ENCODE measurements around the gene NEO1.
"Not testable (repeated sequence)": the region's sequence is repeated elsewhere in the genome, so short reads cannot be mapped to it uniquely, and the experiment has no call there.

The NEO1 gene

DNA sequence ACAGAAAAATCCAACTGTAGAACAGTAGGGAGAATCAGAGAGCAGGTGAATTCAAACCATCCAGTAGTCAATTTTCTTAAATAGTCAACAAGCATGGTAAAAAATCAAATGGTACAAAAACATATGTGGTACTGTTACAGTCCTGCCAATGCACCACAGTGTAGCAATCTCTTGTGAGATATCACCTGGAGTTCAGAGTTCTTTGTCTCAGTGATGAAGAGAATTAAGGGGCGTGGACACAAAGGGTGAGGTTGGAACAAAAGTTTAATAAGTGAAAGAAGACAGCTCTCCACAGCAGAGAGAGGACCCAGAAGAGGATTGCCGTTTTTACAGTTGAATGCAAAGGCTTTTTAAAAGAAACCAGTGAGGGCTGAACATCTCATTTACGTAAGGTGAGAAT is 113.2 kb downstream of the NEO1 start:
- TF ChIP-seq, protein P1, sequence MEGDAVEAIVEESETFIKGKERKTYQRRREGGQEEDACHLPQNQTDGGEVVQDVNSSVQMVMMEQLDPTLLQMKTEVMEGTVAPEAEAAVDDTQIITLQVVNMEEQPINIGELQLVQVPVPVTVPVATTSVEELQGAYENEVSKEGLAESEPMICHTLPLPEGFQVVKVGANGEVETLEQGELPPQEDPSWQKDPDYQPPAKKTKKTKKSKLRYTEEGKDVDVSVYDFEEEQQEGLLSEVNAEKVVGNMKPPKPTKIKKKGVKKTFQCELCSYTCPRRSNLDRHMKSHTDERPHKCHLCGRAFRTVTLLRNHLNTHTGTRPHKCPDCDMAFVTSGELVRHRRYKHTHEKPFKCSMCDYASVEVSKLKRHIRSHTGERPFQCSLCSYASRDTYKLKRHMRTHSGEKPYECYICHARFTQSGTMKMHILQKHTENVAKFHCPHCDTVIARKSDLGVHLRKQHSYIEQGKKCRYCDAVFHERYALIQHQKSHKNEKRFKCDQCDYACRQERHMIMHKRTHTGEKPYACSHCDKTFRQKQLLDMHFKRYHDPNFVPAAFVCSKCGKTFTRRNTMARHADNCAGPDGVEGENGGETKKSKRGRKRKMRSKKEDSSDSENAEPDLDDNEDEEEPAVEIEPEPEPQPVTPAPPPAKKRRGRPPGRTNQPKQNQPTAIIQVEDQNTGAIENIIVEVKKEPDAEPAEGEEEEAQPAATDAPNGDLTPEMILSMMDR (IDR thresholded peaks at IDR 0.05; ENCODE audit: low read depth, low read length, missing control alignments): no peak
- H3K4me3 ChIP-seq (replicated peaks; ENCODE audit: low read depth, low read length): no peak overlapping the region
- DNase-seq (ENCODE audit: extremely low read depth, low read depth): no peak

GRCh38 chr15:73165844-73166243 is 113.6 kb downstream of the NEO1 start:
- no peak overlapping the region for H3K4me3 ChIP-seq (replicated peaks; ENCODE audit: low read depth, low read length)
- DNase-seq (ENCODE audit: extremely low read depth, low read depth): peak; percentile 7

DNA sequence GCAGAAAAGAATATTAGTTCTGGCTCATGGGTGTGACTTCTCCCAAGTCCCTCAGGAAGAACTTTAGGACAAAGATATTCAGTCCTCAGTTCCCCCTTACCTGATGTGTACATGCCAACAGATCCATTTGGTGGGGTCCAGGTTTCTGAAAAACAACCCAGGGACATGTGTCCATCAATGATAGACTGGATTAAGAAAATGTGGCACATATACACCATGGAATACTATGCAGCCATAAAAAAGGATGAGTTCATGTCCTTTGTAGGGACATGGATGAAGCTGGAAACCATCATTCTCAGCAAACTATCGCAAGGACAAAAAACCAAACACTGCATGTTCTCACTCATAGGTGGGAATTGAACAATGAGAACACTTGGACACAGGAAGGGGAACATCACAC is 114.4 kb downstream of the NEO1 start:
- not testable (repeated sequence) for H3K4me3 ChIP-seq (replicated peaks; ENCODE audit: low read depth, low read length)

More at GRCh38 chr15:73165844-73166243, 113.6 kb downstream of the NEO1 start:
- TF ChIP-seq, protein P1 (IDR thresholded peaks at IDR 0.05; ENCODE audit: low read depth, low read length, missing control alignments): no peak

GRCh38 chr15:73168487-73168886 is 116.2 kb downstream of the NEO1 start:
- H3K4me3 ChIP-seq (replicated peaks; ENCODE audit: low read depth, low read length): no peak overlapping the region
- TF ChIP-seq, protein P1 (IDR thresholded peaks at IDR 0.05; ENCODE audit: low read depth, low read length, missing control alignments): no peak
- no peak for DNase-seq (ENCODE audit: extremely low read depth, low read depth)

More for the DNA sequence above, 114.4 kb downstream of the NEO1 start:
- DNase-seq (ENCODE audit: extremely low read depth, low read depth): not testable (repeated sequence)

DNA sequence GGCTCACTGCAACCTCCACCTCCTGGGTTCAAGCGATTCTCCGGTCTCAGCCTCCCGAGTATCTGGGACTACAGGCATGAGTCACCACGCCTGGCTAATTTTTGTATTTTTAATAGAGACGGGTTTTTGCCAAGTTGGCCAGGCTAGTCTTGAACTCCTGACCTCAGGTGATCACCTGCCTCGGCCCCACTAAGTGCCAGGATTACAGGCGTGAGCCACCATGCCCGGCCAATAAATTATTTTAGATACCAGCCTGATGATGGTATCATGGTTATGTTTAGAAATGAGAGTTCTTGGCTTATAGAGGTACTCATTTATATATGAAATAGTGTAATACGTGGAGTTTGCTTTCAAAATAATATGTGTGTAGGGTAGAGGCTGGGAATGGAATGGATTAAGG is 119.4 kb downstream of the NEO1 start:
- no peak for DNase-seq (ENCODE audit: extremely low read depth, low read depth)
- no peak overlapping the region for H3K4me3 ChIP-seq (replicated peaks; ENCODE audit: low read depth, low read length)
- TF ChIP-seq, protein P1 (IDR thresholded peaks at IDR 0.05; ENCODE audit: low read depth, low read length, missing control alignments): no peak

DNA sequence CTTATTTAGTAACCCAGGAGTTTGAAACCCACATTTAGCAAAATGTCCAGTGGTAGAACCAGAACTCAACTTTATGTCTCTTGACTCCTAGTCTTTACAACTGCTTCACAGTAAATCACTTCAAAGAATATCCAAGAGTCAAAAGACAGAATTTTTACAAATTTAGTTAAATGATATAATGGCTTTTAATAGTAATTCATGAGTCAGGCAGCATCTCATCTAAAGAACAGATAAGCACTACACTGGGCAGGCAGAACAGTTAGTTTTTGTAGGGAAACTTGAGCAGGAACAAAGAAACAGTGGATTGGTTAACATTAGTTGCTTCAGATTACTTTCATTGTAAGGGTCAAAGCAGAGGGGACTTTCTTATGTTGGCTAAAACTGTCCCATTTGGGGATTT is 120.2 kb downstream of the NEO1 start:
- TF ChIP-seq, protein P1 (IDR thresholded peaks at IDR 0.05; ENCODE audit: low read depth, low read length, missing control alignments): no peak
- DNase-seq (ENCODE audit: extremely low read depth, low read depth): no peak
- no peak overlapping the region for H3K4me3 ChIP-seq (replicated peaks; ENCODE audit: low read depth, low read length)

DNA sequence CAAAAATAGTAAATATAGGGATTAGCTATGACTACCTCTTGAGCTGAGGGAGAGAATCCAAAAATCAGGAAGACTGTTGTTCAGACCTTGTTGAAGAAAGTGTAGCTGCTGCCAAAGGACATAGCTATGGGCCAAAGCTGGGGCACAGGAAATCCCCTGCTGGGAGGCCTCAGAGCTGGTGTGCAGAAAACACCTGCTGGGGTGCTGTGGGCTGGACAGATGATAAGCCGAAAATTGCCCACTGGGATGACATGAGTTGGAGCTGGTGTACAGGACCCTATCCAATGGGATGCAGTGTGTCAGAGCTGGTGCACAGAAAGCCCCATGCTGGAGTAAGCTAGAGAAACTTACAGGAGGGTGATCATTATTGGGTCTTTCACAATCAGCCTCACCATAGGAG is 121.9 kb downstream of the NEO1 start:
- no peak for DNase-seq (ENCODE audit: extremely low read depth, low read depth)
- no peak overlapping the region for H3K4me3 ChIP-seq (replicated peaks; ENCODE audit: low read depth, low read length)
- TF ChIP-seq, protein P1 (IDR thresholded peaks at IDR 0.05; ENCODE audit: low read depth, low read length, missing control alignments): no peak

Data from HFF-Myc (cell line).